BLaER1 (cell line): Measurements from ENCODE around the gene PPFIA3.

Source experiments
- H3K27ac ChIP-seq: shearing (Covaris generic); formaldehyde crosslinking; 2 replicates; pipeline ENCODE4 v1.8.1; 2022
- H3K27me3 ChIP-seq: shearing (Covaris generic); formaldehyde crosslinking; 2 replicates; pipeline ENCODE4 v1.8.1; 2022
- H3K36me3 ChIP-seq: shearing (Covaris generic); formaldehyde crosslinking; 2 replicates; pipeline ENCODE4 v1.8.1; 2022
- H3K4me1 ChIP-seq: shearing (Covaris generic); formaldehyde crosslinking; 2 replicates; pipeline ENCODE4 v1.8.1; 2022
- H3K4me2 ChIP-seq: shearing (Covaris generic); formaldehyde crosslinking; 2 replicates; pipeline ENCODE4 v1.8.1; 2022
- H3K4me3 ChIP-seq: shearing (Covaris generic); formaldehyde crosslinking; 2 replicates; pipeline ENCODE4 v1.8.1; 2022
- H3K9ac ChIP-seq: shearing (Covaris generic); formaldehyde crosslinking; 2 replicates; pipeline ENCODE4 v1.8.1; 2022
- H3K9me3 ChIP-seq: shearing (Covaris generic); formaldehyde crosslinking; 2 replicates; pipeline ENCODE4 v1.8.1; 2022
- H4K20me1 ChIP-seq: shearing (Covaris generic); formaldehyde crosslinking; 2 replicates; pipeline ENCODE4 v1.8.1; 2022
- Cebpa-rat ChIP-seq: shearing (Covaris generic); IDR thresholded peaks from 2 replicates; pipeline ENCODE4 v1.8.1; 2022

The PPFIA3 gene

GRCh38 chr19:49155820-49156346 lies 36.5 kb downstream of the PPFIA3 start:
- Histone ChIP-seq H3K27me3 (no peaks in the 10 kb centered on the region), H3K4me1 (peaks cover 75% of the 10 kb centered on the region), H3K9me3 (no peaks in the 10 kb centered on the region), H3K4me2 (peak overlapping the region; percentile 77), H3K36me3 (no peaks in the 10 kb centered on the region), H4K20me1 (no peaks in the 10 kb centered on the region), H3K4me3 (no peak overlapping the region), H3K27ac (peak overlapping the region; percentile 41; the same call in 1 of the 2 replicates), H3K9ac (peak overlapping the region; percentile 29; the same call in 1 of the 2 replicates)
- no peak for TF ChIP-seq Cebpa-rat

- peak within 1 kb of the TSS; percentile 92 for H3K4me2 ChIP-seq
- no peaks in the 10 kb centered on the region for H3K36me3 ChIP-seq
- H4K20me1 ChIP-seq = no peaks in the 10 kb centered on the region
- TF ChIP-seq Cebpa-rat = no peak
- H3K27me3 ChIP-seq = no peaks in the 10 kb centered on the region
- peak within 1 kb of the TSS; percentile 81 for H3K4me3 ChIP-seq
- peak within 1 kb of the TSS; percentile 55 for H3K27ac ChIP-seq
- H3K4me1 ChIP-seq = peaks cover 78% of the 10 kb centered on the region
- H3K9me3 ChIP-seq = no peaks in the 10 kb centered on the region
- peak within 1 kb of the TSS; percentile 77 for H3K9ac ChIP-seq
Observed at GRCh38 chr19:49157445-49158224, 38.3 kb downstream of the PPFIA3 start, which contains the start of gene TRPM4. Gene TRPM4 (plus strand): TSS chr19:49157792. CDS start chr19:49157867, 75 bp downstream.

DNA sequence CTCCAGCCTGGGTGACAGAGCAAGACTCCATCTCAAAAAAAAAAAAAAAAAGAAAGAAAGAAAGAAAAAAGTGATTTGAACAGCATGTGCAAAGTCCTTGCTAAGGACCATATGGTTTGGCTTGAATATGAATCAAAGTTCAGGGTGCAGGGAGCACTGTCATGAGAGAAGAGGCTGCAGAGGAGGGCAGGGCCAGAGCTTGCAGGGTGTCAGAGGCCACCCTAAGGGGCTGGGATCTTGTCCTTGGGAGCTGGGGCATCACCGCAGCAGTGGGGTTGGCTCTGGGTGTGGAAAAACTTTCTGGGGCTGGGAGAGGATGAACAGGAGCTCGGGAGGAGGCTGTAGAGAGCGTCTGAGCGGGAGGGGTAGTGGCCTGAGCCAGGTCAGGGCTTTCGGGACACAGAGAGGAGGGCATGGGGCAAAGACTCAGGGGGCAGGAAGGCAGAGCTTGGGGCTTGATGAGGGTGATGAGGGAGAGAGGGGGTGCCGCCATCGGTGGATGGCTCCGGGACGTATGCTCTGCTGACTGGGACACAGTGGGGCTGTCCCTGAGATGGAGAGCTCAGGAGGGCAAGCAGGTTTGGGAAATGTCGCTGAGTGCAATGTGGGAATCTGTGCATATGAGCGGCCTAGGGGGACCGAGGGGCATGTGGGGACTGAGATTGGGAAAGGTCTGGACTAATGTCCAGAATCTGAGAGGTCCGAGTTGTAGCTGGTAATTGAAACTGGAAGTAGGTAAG lies 41.3 kb downstream of the PPFIA3 start:
- no peaks in the 10 kb centered on the region for H3K27me3 ChIP-seq
- H3K36me3 ChIP-seq = no peaks in the 10 kb centered on the region
- H3K4me2 ChIP-seq = peak overlapping the region; percentile 53; the same call in 1 of the 2 replicates
- no peak overlapping the region for H3K4me3 ChIP-seq
- TF ChIP-seq Cebpa-rat = no peak
- no peak overlapping the region for H3K27ac ChIP-seq
- no peaks in the 10 kb centered on the region for H3K9me3 ChIP-seq
- H3K4me1 ChIP-seq = peaks cover 57% of the 10 kb centered on the region
- H3K9ac ChIP-seq = no peak overlapping the region
- H4K20me1 ChIP-seq = no peaks in the 10 kb centered on the region

GRCh38 chr19:49161987-49162386 lies 42.6 kb downstream of the PPFIA3 start:
- Histone ChIP-seq H3K4me3 (no peak overlapping the region), H3K27ac (no peak overlapping the region), H3K4me2 (peak overlapping the region; percentile 53), H3K4me1 (peaks cover 45% of the 10 kb centered on the region), H3K9me3 (no peaks in the 10 kb centered on the region), H3K36me3 (no peaks in the 10 kb centered on the region), H3K27me3 (no peaks in the 10 kb centered on the region), H3K9ac (no peak overlapping the region), H4K20me1 (no peaks in the 10 kb centered on the region)
- no peak for TF ChIP-seq Cebpa-rat

- Histone ChIP-seq H3K27me3 (no peaks in the 10 kb centered on the region), H3K9me3 (no peaks in the 10 kb centered on the region), H3K36me3 (no peaks in the 10 kb centered on the region), H3K27ac (no peak overlapping the region), H3K9ac (no peak overlapping the region), H3K4me1 (peaks cover 30% of the 10 kb centered on the region), H3K4me3 (no peak overlapping the region), H3K4me2 (no peak overlapping the region), H4K20me1 (no peaks in the 10 kb centered on the region)
- no peak for TF ChIP-seq Cebpa-rat
Observed at GRCh38 chr19:49165111-49165750, 45.9 kb downstream of the PPFIA3 start.

GRCh38 chr19:49165865-49166301 lies 46.5 kb downstream of the PPFIA3 start:
- no peak overlapping the region for H3K4me3 ChIP-seq
- no peaks in the 10 kb centered on the region for H3K27me3 ChIP-seq
- no peak for TF ChIP-seq Cebpa-rat
- H3K9ac ChIP-seq = no peak overlapping the region
- H3K4me2 ChIP-seq = no peak overlapping the region
- H3K9me3 ChIP-seq = no peaks in the 10 kb centered on the region
- H4K20me1 ChIP-seq = no peaks in the 10 kb centered on the region
- peaks cover 27% of the 10 kb centered on the region for H3K4me1 ChIP-seq
- no peak overlapping the region for H3K27ac ChIP-seq
- H3K36me3 ChIP-seq = no peaks in the 10 kb centered on the region

DNA sequence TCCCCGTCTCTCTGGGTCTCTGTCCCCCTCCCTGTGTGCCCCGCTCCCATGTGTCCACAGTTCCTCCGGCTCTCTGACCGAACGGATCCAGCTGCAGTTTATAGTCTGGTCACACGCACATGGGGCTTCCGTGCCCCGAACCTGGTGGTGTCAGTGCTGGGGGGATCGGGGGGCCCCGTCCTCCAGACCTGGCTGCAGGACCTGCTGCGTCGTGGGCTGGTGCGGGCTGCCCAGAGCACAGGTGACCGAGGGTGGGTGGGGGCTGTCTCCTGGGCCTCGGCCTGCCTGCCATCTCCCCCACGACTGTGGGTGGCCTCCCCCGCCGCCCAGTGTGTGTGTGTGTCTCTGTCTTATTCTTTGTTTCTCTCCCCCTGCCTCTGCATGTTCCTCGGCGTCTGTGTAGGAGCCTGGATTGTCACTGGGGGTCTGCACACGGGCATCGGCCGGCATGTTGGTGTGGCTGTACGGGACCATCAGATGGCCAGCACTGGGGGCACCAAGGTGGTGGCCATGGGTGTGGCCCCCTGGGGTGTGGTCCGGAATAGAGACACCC lies 48.6 kb downstream of the PPFIA3 start:
- H3K9me3 ChIP-seq = no peaks in the 10 kb centered on the region
- TF ChIP-seq Cebpa-rat = no peak
- no peak overlapping the region for H3K4me2 ChIP-seq
- H3K4me1 ChIP-seq = peaks cover 6% of the 10 kb centered on the region
- peaks cover 11% of the 10 kb centered on the region; the same call in 1 of the 2 replicates for H3K36me3 ChIP-seq
- no peaks in the 10 kb centered on the region for H4K20me1 ChIP-seq
- H3K27ac ChIP-seq = no peak overlapping the region
- H3K4me3 ChIP-seq = no peak overlapping the region
- no peaks in the 10 kb centered on the region for H3K27me3 ChIP-seq
- no peak overlapping the region for H3K9ac ChIP-seq

GRCh38 chr19:49168421-49168820 lies 49.1 kb downstream of the PPFIA3 start:
- H4K20me1 ChIP-seq = no peaks in the 10 kb centered on the region
- peaks cover 13% of the 10 kb centered on the region; the same call in 1 of the 2 replicates for H3K36me3 ChIP-seq
- H3K9me3 ChIP-seq = no peaks in the 10 kb centered on the region
- no peak overlapping the region for H3K9ac ChIP-seq
- H3K4me3 ChIP-seq = no peak overlapping the region
- no peaks in the 10 kb centered on the region for H3K27me3 ChIP-seq
- no peak overlapping the region for H3K27ac ChIP-seq
- no peak overlapping the region for H3K4me2 ChIP-seq
- peaks cover 4% of the 10 kb centered on the region; the same call in 1 of the 2 replicates for H3K4me1 ChIP-seq
- no peak for TF ChIP-seq Cebpa-rat

GRCh38 chr19:49173198-49173597 lies 53.9 kb downstream of the PPFIA3 start:
- H3K9ac ChIP-seq = no peak overlapping the region
- no peaks in the 10 kb centered on the region for H3K9me3 ChIP-seq
- no peak for TF ChIP-seq Cebpa-rat
- peaks cover 25% of the 10 kb centered on the region for H3K4me1 ChIP-seq
- no peak overlapping the region for H3K27ac ChIP-seq
- H3K4me3 ChIP-seq = no peak overlapping the region
- H3K27me3 ChIP-seq = no peaks in the 10 kb centered on the region
- no peak overlapping the region for H3K4me2 ChIP-seq
- H3K36me3 ChIP-seq = peaks cover 13% of the 10 kb centered on the region; the same call in 1 of the 2 replicates
- no peaks in the 10 kb centered on the region for H4K20me1 ChIP-seq
